ENCODE measurements around the gene ACVR2A. TPM values are rescaled to one million over a fixed set of nuclear protein-coding genes. Genes with fewer than 3 reads are reported as not detected.

Gene ACVR2A
- total RNA-seq, 1 experiment from 2014 or later = 9.4 TPM

DNA sequence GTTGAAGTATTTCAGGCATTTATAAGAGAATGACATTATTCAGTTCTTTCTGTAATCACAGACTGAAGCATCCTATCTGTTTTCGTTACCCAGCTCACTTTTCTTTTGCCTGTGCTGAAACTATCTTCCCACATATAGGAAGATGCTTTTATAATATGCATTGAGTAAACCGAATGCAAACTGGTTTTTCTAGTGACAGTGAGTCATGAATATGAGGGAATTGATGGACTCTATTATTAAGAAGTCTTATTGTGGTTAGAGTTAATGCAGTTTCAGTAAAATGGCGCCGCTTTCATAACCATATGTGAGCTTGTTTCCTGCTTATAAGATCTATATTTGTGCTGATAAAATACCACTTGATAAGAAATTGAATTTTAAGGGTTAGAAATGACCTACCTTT is 59.2 kb downstream of the ACVR2A start:
- Histone ChIP-seq H3K9me3 (ENCODE audit: control insufficient read depth in 1 of 2, insufficient read depth in 1 of 2, low read depth in 1 of 2, low read length in 2 of 2) (no peaks in the 10 kb centered on the region), H3K9ac (ENCODE audit: low read length) (no peak overlapping the region), H3K36me3 (ENCODE audit: control insufficient read depth in 1 of 2, insufficient read depth in 2 of 2, low read length in 2 of 2) (no peaks in the 10 kb centered on the region), H3K4me3 (replicated peaks in 1 of 2; ENCODE audit: low read depth in 1 of 2, low read length in 2 of 2) (no peak overlapping the region), H3K27ac (ENCODE audit: low read depth, low read length) (no peak overlapping the region), H4K20me1 (ENCODE audit: insufficient read depth) (no peaks in the 10 kb centered on the region), H3K79me2 (ENCODE audit: insufficient read depth, low read length) (no peaks in the 10 kb centered on the region), H3K4me1 (ENCODE audit: control insufficient read depth in 1 of 2, insufficient read depth in 2 of 2, low read length in 2 of 2) (no peaks in the 10 kb centered on the region), H3K9me2 (ENCODE audit: insufficient read depth) (no peaks in the 10 kb centered on the region), H3K4me2 (ENCODE audit: low read length) (no peak overlapping the region), H2AFZ (ENCODE audit: low read depth, low read length, poor library complexity, severe bottlenecking) (no peak overlapping the region), H3K27me3 (ENCODE audit: insufficient read depth, low read length) (no peaks in the 10 kb centered on the region)
- TF ChIP-seq CBX3 (IDR thresholded peaks at IDR 0.05; ENCODE audit: low read depth) (no peak), JUND (IDR thresholded peaks at IDR 0.05) (no peak), ELF1 (IDR thresholded peaks at IDR 0.05; ENCODE audit: borderline replicate concordance, low read depth) (no peak), POLR2A (IDR thresholded peaks at IDR 0.05; ENCODE audit: borderline replicate concordance, extremely low read depth, insufficient read depth, insufficient read length) (no peak), SP1 (IDR thresholded peaks at IDR 0.05; ENCODE audit: low read depth) (no peak), SRF (IDR thresholded peaks at IDR 0.05; ENCODE audit: low read depth) (no peak), POLR2AphosphoS5 (IDR thresholded peaks at IDR 0.05; ENCODE audit: low read depth, low read length) (no peak), CTCF (IDR thresholded peaks at IDR 0.05 in 2 of 3, conservative IDR thresholded peaks at IDR 0.05 in 1 of 3; ENCODE audit: borderline replicate concordance in 1 of 3, insufficient read depth in 1 of 3, low read depth in 2 of 3, low read length in 2 of 3) (no peak), TCF7L2 (IDR thresholded peaks at IDR 0.05; ENCODE audit: borderline replicate concordance, extremely low read depth, insufficient read depth, insufficient read length) (no peak), FOSL1 (IDR thresholded peaks at IDR 0.05; ENCODE audit: low read depth) (no peak), CEBPB (IDR thresholded peaks at IDR 0.05; ENCODE audit: low read depth) (no peak), EZH2 (IDR thresholded peaks at IDR 0.05) (no peak), EZH2phosphoT487 (IDR thresholded peaks at IDR 0.05; ENCODE audit: borderline replicate concordance) (no peak), RAD21 (IDR thresholded peaks at IDR 0.05; ENCODE audit: low read depth) (no peak), ZBTB33 (IDR thresholded peaks at IDR 0.05; ENCODE audit: extremely low read depth, insufficient replicate concordance, low read length) (no peak), ZNF274 (IDR thresholded peaks at IDR 0.05; ENCODE audit: low read depth, low read length) (no peak)
- TF ChIP-seq, protein P1, sequence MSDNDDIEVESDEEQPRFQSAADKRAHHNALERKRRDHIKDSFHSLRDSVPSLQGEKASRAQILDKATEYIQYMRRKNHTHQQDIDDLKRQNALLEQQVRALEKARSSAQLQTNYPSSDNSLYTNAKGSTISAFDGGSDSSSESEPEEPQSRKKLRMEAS (IDR thresholded peaks at IDR 0.05) = no peak
- ChIA-PET POLR2A (no interaction called here), CTCF (no interaction called here), RAD21 (ENCODE audit: low non-redundant PET in 1 of 2, low total read pairs in 2 of 2, uncharacterized antibody in 2 of 2, unreplicated experiment in 2 of 2) (no interaction called here)
- no peak for DNase-seq (ENCODE audit: low read depth, low spot score)
- ATAC-seq = no peak
- intact Hi-C loops (cut with micrococcal nuclease) = no loop called here
- BruUV-seq (replicated peaks) = no TSS peak
